Panc1 (cell line): Measurements from ENCODE around the gene TLL2.

Experiments
- CTCF ChIP-seq: fragments of 450-650 bp; IDR thresholded peaks from 2 replicates; pipeline ENCODE4 v1.5.1; 2017; ENCODE audit warnings: mild to moderate bottlenecking
- POLR2AphosphoS5 ChIP-seq: IDR thresholded peaks from 2 replicates; pipeline ENCODE4 v1.6.1; 2012; ENCODE audit warnings: mild to moderate bottlenecking, low read depth, low read length, moderate library complexity
- REST ChIP-seq, 2 experiments: IDR thresholded peaks; 2 replicates each; pipeline ENCODE4 v1.6.1; 2011 to 2012; ENCODE audit warnings: low read depth in 2 of 2, control low read depth in 1 of 2, low read length in 1 of 2, mild to moderate bottlenecking in 1 of 2, moderate library complexity in 1 of 2; ENCODE audit not compliant: insufficient read depth in 1 of 2
- SIN3A ChIP-seq: IDR thresholded peaks from 2 replicates; pipeline ENCODE4 v1.6.1; 2012; ENCODE audit warnings: low read depth, mild to moderate bottlenecking, low read length, moderate library complexity, borderline replicate concordance; ENCODE audit not compliant: insufficient read depth
- TCF7L2 ChIP-seq: IDR thresholded peaks from 2 replicates; pipeline ENCODE4 v1.6.1; 2011; ENCODE audit warnings: mild to moderate bottlenecking, low read depth, low read length, inconsistent platforms

GRCh38 chr10:96509017-96509641 is 4.6 kb downstream of the TLL2 start:
- TF ChIP-seq CTCF (no peak), POLR2AphosphoS5 (no peak), SIN3A (no peak), REST (IDR thresholded peaks at IDR 0.05; ENCODE audit: insufficient read depth in 1 of 2, low read depth in 2 of 2, low read length in 1 of 2) (no peak), TCF7L2 (no peak)
